Right lobe of liver (tissue), 4 donors: Measurements from ENCODE around the gene PRDM16.

ENCODE experiments used
- POLR2A ChIP-seq: fragments of 450-650 bp; IDR thresholded peaks from one replicate; pipeline ENCODE4 v1.6.1; 2017; ENCODE audit warnings: antibody characterized with exemption, mild to moderate bottlenecking
- TF ChIP-seq, protein P1 (sequence below), 4 donors: fragments of 200-600 bp in 3 of 4; fragments of 450-650 bp in 1 of 4; IDR thresholded peaks; one replicate each; pipeline versions ENCODE4 v1.5.1 to v1.8.0; 2016 to 2022; ENCODE audit warnings: antibody characterized with exemption in 4 of 4, mild to moderate bottlenecking in 2 of 4
- donor health status: DM: no; HTN: no; CAD: no.
- donor health status: DM: no; HTN: no; CAD: no.
- donor health status: DM: no; HTN: yes; CAD: no.

DNA sequence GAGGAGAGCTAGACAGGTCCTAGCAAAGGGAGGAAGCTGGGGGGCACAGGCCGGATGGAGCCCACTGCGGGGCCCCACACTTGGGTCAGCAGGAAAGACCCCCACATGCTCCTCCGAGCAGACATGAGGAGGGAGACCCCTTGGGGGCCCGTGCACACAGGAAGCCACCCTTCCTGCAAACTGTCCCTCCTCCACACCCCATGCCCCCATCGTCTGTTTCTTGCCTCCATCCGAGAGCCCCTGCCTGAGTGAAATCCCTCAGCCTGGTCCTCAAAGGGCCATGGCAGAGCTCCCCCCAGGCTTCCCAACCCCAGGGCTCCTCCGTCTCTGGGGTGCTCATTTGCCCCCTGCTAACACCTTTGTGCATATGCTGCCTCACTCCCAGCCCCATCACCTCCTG is 168.0 kb downstream of the PRDM16 start:
- TF ChIP-seq, protein P1, sequence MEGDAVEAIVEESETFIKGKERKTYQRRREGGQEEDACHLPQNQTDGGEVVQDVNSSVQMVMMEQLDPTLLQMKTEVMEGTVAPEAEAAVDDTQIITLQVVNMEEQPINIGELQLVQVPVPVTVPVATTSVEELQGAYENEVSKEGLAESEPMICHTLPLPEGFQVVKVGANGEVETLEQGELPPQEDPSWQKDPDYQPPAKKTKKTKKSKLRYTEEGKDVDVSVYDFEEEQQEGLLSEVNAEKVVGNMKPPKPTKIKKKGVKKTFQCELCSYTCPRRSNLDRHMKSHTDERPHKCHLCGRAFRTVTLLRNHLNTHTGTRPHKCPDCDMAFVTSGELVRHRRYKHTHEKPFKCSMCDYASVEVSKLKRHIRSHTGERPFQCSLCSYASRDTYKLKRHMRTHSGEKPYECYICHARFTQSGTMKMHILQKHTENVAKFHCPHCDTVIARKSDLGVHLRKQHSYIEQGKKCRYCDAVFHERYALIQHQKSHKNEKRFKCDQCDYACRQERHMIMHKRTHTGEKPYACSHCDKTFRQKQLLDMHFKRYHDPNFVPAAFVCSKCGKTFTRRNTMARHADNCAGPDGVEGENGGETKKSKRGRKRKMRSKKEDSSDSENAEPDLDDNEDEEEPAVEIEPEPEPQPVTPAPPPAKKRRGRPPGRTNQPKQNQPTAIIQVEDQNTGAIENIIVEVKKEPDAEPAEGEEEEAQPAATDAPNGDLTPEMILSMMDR (IDR thresholded peaks at IDR 0.05) = no peak
- no peak for TF ChIP-seq POLR2A
